Stomach smooth muscle (tissue), 2 donors: ENCODE results near the gene PDZD7.

Source experiments
- H3K27ac ChIP-seq: one replicate; pipeline ENCODE4 v1.7.0; 2013; ENCODE audit warnings: mild to moderate bottlenecking, low read length, inconsistent platforms
- H3K27me3 ChIP-seq, 2 donors: one replicate each; pipeline ENCODE4 v1.7.0; 2013; ENCODE audit warnings: low read length in 2 of 2; ENCODE audit not compliant: insufficient read depth in 2 of 2, control insufficient read depth in 1 of 2
- H3K36me3 ChIP-seq, 2 donors: one replicate each; pipeline ENCODE4 v1.7.0; 2013; ENCODE audit warnings: low read length in 2 of 2; ENCODE audit not compliant: control insufficient read depth in 2 of 2, insufficient read depth in 2 of 2
- H3K4me1 ChIP-seq: one replicate; pipeline ENCODE4 v1.7.0; 2013; ENCODE audit warnings: low read length; ENCODE audit not compliant: control insufficient read depth, insufficient read depth
- H3K4me3 ChIP-seq, 2 donors: one replicate each; pipeline ENCODE4 v1.7.0; 2013; ENCODE audit warnings: low read length in 2 of 2
- H3K9ac ChIP-seq, 2 donors: one replicate each; pipeline ENCODE4 v1.7.0; 2013; ENCODE audit warnings: low read length in 2 of 2, mild to moderate bottlenecking in 1 of 2
- H3K9me3 ChIP-seq, 2 donors: one replicate each; pipeline ENCODE4 v1.7.0; 2013; ENCODE audit warnings: low read length in 2 of 2; ENCODE audit not compliant: control insufficient read depth in 2 of 2
- donor health status: healthy.
- donor health status: Pancreatic carcinoma.

The PDZD7 gene

DNA sequence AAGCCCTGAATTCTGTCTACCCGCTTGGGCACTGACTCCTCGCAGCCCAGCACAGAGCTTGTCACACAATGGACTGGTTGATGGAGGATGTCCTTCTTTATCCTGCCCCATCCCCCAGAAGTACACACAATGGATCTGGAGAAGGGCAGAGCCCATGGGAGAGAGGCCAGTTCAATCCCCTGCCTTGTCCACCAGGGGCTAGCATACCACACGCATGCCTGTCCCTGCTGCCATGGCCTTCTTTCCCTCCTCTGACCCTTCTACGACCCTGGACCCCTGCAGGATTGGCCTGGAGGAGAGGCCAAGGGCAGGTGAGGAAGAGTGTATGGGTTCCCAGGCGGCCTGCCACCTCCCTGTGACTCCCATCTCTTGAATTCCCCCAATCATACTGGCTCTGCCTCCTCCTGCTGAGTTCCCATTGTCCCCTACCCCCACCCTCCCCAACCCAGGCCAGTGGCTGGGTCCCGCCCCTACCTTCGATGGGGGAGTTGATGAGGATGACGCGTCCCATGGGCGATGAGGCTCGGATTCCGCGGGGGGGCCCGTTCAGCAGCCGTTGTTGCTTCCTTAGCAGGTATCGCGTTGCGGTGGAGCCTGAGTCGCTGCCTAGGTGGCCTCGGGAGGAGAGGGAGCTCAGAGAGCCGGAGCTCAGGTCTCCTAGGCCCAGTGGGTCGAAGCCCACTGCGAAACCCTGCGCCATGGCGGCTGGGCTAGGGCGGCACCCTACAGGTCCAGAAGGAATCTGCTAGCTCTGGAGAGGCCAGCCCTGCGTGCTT is 1.2 kb downstream of the PDZD7 start:
- H3K36me3 ChIP-seq, result peaks cover under 1% of the 10 kb centered on the region in 2 donors
- no peak overlapping the region for H3K27ac ChIP-seq
- no peak overlapping the region for H3K4me3 ChIP-seq
- H3K9ac ChIP-seq, result no peak overlapping the region
- no peaks in the 10 kb centered on the region for H3K9me3 ChIP-seq
- peaks cover 26% of the 10 kb centered on the region for H3K4me1 ChIP-seq
- H3K27me3 ChIP-seq, result peaks cover 3 to 9% of the 10 kb centered on the region in 2 donors

DNA sequence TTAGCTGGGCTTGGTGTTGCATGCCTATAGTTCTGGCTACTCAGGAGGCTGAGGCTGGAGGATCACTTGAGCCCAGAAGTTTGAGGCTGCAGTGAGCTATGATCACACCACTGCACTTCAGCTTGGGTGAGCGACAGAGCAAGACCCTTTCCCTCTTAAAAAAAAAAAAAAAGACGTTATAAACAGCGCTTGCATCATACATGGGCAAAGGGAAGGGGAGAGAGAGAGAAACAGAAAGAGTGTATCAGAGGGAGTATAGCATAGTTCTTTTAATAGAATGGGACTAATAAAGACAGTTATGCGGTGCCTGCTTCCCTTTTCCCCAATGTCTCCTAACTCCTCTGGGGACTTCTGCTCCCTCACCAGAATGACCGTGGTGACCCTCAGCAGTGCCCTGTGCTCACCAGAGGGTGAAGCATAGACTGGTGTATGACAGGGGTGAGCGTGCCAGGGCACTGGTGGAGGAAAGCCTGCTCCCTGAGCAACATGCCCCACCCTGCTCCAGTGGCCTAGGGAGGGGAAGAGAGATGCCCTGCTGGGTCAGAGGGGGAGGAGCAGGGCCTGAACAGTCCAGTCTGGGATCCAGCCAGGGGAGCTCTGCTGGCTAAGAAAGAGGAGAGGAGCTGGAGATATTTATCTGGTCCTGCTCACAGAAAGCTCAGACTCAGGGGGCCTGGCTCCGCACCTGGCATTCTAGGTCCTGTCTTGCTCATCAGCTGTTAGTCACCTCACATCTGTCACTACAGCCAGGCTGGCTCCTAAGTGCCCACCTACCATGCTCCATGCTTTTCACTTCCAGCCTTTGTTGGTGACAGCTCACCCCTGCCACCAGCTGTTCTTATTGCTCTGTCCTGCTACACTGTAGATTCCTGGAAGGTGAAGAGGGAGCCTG is 2.2 kb downstream of the PDZD7 start:
- Histone ChIP-seq H3K4me3 (no peak overlapping the region), H3K9me3 (no peaks in the 10 kb centered on the region), H3K36me3 (no peaks in the 10 kb centered on the region), H3K27me3 (peaks cover 3 to 9% of the 10 kb centered on the region in 2 donors), H3K4me1 (peaks cover 26% of the 10 kb centered on the region), H3K27ac (no peak overlapping the region), H3K9ac (no peak overlapping the region)

DNA sequence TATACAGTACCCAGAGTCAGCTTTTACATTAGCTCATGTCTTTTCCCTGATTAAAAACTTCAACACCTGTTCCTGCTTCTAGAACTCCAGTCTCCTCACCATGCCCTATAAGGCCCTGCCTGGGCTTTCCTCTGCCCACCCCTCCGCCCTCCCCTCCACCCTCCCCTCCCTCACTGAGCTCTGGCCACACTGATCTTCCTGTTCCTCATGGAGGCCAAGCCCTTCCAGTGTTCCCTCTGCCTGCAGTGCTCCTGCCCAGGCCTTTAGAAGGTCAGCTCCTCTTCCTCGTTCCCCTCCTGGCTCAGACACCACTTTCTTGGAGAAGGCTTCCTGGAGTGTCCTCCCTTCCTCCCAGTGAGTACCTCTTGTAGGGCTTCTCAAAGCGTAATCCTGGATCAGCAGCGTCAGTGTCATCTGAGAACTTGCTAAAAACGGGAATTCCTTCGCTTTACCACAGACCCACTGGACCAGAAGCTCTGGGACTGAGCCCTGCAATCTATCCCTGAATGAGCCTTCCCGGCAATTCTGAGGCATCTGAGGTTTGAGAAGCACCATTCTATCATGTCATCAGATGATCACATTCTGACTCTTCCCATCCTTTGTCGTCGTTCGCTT is 3.7 kb downstream of the PDZD7 start:
- no peak overlapping the region for H3K4me3 ChIP-seq
- H3K4me1 ChIP-seq, result peaks cover 14% of the 10 kb centered on the region
- no peak overlapping the region for H3K27ac ChIP-seq
- no peak overlapping the region for H3K9ac ChIP-seq
- H3K27me3 ChIP-seq, result peaks cover 3 to 9% of the 10 kb centered on the region in 2 donors
- no peaks in the 10 kb centered on the region for H3K36me3 ChIP-seq
- H3K9me3 ChIP-seq, result no peaks in the 10 kb centered on the region

DNA sequence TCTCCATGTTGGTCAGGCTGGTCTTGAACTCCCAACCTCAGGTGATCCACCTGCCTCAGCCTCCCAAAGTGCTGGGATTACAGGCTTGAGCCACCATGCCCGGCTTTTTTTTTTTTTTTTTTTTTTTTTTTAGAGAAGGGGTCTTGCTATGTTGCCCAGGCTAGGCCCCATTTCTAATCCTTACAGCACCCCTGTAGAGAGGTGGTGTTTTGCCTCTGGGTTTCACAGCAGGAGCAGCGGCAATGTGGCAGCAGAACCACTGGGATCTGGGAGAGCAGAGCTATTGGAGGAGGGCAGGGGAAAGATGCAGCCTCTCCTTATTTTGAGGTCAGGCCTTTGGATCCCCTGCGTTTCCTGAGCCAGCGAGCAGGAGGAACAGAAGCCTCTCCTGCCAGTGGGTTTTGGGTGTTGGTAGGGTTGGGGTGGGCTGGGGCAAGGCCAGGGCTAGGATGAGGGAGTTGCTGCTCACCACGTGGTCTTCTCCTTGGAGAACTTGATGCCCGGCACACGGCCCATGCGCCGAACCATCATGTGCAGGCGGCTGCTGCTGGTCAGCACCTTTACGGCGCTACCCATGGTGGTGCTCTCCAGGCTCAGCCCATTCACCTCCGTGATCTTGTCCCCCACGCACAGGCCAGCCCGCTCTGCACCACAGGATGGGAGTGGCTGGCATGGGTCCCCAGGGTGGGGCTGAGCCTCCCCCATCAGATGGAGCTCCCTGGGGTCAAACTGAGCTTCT is 7.8 kb downstream of the PDZD7 start:
- no peak overlapping the region for H3K9ac ChIP-seq
- no peak overlapping the region for H3K27ac ChIP-seq
- H3K4me3 ChIP-seq, result no peak overlapping the region
- H3K27me3 ChIP-seq, result peaks cover 8 to 18% of the 10 kb centered on the region in 2 donors
- no peaks in the 10 kb centered on the region for H3K9me3 ChIP-seq
- peaks cover 3% of the 10 kb centered on the region for H3K4me1 ChIP-seq
- no peaks in the 10 kb centered on the region for H3K36me3 ChIP-seq

DNA sequence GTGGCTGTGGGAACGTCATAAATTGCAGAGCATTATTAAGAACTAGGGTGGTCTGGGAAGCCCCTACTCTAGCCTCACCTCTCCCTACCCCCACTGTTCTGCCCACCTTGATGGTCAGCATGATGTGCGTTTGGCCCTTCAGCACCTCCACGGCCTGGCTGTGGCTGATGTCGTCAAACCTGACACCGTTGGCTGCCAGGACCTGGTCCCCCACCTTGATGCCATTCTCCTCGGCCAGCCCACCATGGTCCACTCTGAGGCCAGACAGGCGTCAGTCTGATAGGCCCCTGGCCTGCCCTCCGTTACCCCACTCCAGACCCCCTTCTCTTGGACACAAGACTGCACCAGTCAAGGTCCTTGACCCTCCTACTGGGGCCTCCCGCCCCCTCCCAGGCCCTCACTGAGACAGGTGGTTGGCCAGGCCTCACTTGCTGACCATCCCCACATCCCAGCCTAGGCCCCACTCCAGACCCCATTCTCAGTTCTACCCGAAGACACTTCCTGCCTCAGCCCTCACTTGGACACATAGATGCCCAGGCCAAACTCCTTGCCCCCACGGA is 9.2 kb downstream of the PDZD7 start:
- Histone ChIP-seq H3K9ac (no peak overlapping the region), H3K27me3 (peaks cover 8 to 21% of the 10 kb centered on the region in 2 donors), H3K4me3 (no peak overlapping the region)

DNA sequence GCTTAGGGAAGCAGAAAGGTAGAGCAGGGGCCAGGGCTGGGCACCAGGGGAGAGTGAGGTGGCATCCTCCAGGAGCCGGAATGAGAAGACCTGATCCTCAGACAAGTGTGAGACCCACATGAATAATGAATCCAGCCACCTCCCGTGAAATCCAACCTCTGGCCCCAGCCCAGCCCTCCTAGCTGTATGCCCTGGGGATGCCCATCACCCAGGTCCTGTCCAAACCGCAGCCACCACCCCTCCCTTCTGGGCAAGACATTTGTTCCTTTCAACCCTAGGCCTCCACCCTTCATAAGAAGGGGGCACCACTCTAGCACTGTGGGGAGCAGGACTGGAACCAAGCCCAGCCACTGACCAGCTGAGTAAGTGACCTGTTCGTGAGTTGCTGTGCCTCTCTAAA is 9.7 kb downstream of the PDZD7 start:
- Histone ChIP-seq H3K36me3 (no peaks in the 10 kb centered on the region), H3K27me3 (peaks cover 11 to 27% of the 10 kb centered on the region in 2 donors), H3K9ac (no peak overlapping the region), H3K9me3 (no peaks in the 10 kb centered on the region), H3K4me1 (peaks cover 3% of the 10 kb centered on the region), H3K4me3 (no peak overlapping the region), H3K27ac (no peak overlapping the region)

More for the DNA sequence above, 9.2 kb downstream of the PDZD7 start:
- H3K9me3 ChIP-seq, result no peaks in the 10 kb centered on the region
- no peak overlapping the region for H3K27ac ChIP-seq
- H3K4me1 ChIP-seq, result peaks cover 3% of the 10 kb centered on the region
- H3K36me3 ChIP-seq, result no peaks in the 10 kb centered on the region

DNA sequence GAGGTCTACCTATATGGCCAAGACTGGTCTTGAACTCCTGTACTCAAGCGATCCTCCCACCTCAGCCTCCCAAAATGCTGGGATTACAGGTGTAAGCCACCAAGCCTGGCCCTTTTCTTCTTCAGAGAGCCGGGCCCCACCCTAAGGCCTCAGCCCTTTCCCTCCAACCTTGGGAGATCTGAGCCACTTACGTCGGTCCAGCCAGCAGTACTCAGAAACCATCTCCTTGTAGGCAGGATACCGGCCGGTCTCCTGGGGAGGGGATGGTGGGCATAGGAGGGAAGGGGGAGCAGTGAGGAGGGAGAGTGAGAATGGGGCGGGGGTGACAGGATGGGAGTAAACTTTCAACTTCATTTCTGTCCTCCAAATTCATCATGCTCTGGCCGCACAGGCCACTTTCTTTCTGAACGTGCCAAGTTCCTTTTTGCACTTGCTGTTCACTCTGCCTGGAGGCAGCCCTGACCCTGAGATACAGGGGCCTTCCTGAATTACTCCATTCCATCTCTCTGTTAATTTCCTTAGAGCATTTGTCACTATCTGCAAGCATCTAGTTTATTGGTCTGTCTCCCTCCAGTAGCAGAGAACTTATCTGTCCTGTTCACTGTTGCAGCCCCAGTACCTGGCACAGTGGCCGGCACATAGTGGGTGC is 10.4 kb downstream of the PDZD7 start:
- H3K9me3 ChIP-seq, result no peaks in the 10 kb centered on the region
- H3K9ac ChIP-seq, result no peak overlapping the region
- H3K27ac ChIP-seq, result no peak overlapping the region
- H3K4me1 ChIP-seq, result peaks cover 3% of the 10 kb centered on the region
- H3K36me3 ChIP-seq, result no peaks in the 10 kb centered on the region
- peaks cover 13 to 30% of the 10 kb centered on the region in 2 donors for H3K27me3 ChIP-seq
- H3K4me3 ChIP-seq, result no peak overlapping the region

DNA sequence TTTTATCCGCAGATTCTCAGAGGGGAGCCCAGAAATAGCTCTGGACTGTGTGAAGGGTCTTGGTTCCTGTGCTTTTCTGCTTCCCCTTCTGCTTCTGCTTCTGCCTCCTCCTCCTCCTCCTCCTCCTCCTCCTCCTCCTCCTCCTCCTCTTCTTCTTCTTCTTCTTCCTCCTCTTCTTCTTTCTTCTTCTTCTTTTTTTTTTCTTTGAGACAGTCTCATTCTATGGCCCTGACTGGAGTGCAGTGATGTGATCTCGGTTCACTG is 11.6 kb downstream of the PDZD7 start:
- H3K27me3 ChIP-seq, result peaks cover 13 to 31% of the 10 kb centered on the region in 2 donors
- H3K9me3 ChIP-seq, result no peaks in the 10 kb centered on the region
- no peak overlapping the region for H3K4me3 ChIP-seq
- H3K36me3 ChIP-seq, result no peaks in the 10 kb centered on the region
- H3K27ac ChIP-seq, result no peak overlapping the region
- H3K4me1 ChIP-seq, result peaks cover 6% of the 10 kb centered on the region
- no peak overlapping the region for H3K9ac ChIP-seq

DNA sequence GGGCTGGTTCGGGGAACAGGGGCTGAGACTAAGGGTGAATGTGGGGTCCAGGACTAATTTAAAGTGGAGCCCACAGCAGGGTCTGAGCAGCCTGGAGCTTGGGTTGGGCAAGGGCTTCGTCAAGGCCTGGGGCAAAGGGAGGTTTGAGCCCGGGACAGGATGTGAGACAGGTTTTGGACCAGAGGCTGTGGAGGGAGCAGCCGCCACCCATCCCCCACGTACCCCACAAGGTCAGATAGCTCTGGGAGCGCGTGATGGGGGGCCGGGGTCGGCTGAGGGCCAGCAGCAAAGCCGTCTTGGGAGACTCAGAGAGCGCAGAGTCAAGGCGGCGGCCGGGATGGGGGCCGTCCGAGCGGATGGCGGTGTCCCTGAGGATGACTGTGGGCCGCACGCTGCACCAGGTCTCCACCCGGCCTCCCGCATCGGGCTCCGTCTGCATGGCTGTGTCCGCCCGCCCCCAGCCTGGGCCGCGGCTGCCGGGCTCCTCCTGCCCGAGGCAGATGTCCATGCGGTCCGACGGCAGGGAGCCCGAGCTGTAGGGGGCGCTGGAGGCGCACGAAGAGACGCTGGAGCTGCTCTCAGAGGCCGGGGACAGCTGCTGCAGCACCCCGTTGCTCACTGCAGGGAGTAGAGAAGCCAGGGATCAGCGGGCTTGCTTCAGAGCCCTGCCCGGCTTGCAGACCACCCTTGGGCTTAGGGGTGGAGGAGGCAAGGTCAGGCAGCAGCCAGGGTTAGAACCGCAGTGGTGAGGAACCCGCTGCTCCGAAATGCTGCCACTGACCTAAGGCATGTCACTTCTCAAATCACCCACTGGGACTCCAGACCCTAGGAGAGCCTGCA is 12.1 kb downstream of the PDZD7 start:
- no peaks in the 10 kb centered on the region for H3K36me3 ChIP-seq
- H3K4me3 ChIP-seq, result no peak overlapping the region
- no peak overlapping the region for H3K9ac ChIP-seq
- peaks cover 11% of the 10 kb centered on the region for H3K4me1 ChIP-seq
- H3K27ac ChIP-seq, result no peak overlapping the region
- no peaks in the 10 kb centered on the region for H3K9me3 ChIP-seq
- H3K27me3 ChIP-seq, result peaks cover 13 to 31% of the 10 kb centered on the region in 2 donors
